Activated CD4-positive, alpha-beta T cell treated with anti-CD3 and anti-CD28 coated beads, Interleukin-2, Interleukin-4, amounts not matched to agents 100 ng/mL and 50 ng/mL, durations not matched to agents 16 hours and 8 hours (primary cell): ENCODE data around the gene ARHGAP44.

Experiments
- DNase-seq: peaks from one replicate; pipeline ENCODE4 v3.0.0-alpha.2; 2020; ENCODE audit warnings: low spot score

Gene ARHGAP44

DNA sequence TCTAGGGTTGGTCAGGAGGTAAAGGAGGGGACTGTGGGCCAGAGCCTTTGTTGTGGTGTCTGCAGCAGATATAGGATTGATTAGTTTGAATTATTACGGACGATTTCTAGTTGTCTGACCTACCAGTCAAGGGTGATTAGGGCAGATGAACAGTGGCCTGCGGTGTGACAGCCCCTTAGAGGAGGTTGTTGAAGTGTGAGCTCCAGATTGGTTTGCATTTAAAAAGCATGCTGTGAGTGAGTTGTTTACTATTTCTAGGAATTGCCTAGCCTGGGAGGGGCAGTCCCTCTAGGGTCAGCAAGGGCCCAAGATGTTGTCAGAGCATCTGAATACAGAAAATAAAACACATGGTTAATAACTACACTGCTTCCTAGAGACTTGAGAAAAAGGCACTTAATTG lies 108.8 kb downstream of the ARHGAP44 start:
- DNase-seq, result no peak

DNA sequence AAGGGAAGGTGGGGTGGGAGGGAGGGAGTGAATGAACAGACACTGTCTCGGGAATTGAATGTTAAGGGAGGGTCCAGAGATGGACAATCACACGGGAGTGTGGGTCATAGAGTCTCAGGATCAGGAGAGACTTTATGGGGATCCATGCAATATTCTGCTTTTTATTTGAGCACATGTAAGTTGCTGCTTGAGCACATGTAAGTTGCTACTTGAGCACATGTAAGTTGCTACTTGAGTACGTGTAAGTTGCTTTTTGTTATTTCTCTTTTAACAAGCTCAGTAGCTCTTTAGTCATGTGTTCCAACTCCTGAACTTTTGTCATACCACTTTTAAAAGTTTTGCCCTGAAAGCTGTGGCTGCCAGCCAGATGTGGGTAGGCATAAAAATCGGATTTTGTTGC lies 110.3 kb downstream of the ARHGAP44 start:
- no peak for DNase-seq

DNA sequence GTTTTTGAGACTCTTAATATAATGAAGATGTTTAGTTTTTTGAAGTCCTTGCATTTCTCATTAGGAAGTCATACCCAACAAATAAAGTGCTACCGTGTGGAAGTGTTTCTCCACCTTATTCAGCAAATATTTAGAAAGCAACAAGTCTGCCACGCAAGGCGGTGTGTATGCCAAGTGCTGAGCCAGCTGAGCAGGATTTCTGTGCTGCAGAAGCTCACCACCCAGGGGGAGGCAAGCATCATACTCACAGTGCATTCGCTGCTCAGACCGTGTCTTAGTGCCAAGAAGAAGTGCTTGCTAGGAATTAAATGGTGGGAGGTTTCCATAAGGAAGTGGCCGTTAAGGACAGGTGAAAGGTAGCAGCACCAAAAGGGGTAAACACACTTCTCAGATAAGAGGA lies 111.2 kb downstream of the ARHGAP44 start:
- no peak for DNase-seq

DNA sequence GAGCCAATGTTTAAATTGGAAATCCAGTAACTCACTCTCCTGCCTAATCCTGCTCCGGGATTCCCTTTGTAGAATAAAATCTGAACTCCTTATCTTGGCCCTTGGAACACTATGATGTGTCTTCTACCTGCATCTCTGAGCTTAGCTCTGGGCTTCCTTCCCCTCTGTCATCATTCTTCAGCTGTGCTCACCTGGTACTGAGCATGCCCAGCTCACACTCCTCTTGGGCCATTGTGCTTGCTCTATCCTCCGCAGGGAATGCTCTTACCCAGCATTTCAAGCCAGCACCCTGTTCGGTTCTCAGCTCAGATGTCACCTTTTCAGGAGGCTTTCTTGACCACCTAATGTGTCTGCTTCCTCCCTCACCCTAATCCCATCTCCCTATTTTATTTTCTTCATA lies 112.7 kb downstream of the ARHGAP44 start:
- no peak for DNase-seq

DNA sequence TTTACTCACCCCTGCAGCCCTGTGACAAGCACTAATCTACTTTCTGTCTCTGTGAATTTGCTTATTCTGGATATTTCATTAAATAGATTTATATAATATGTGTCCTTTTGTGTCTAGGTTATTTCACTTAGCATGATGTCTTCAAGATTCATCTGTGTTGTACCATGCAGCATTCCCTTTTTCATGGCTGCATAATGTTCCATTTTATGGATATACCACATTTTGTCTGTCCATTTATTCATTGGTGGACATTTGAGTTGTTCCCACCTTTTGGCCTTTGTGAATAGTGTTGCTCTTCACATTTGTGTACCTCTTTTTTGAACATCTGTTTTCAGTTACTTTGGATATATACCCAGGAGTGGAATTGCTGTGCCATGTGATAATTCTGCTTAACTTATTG lies 118.2 kb downstream of the ARHGAP44 start:
- no peak for DNase-seq

DNA sequence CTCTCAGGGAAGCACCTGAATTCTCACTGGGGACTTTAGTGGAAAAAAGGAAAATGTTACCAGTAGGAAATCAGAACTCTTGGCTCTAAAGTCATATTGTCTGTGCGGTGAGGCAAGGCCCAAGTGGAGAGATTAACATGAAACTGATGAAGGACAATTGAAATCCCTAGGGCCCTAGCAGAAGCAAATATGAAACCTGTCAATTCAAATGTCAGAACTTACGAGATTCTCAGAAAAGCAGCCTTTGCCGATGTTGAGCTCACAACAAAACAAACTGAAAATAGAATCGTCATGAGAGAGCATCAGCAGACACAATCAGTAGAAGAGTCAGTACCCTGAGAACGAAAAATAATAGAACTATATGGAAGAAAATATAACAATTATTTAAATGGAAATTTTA lies 119.7 kb downstream of the ARHGAP44 start:
- no peak for DNase-seq

DNA sequence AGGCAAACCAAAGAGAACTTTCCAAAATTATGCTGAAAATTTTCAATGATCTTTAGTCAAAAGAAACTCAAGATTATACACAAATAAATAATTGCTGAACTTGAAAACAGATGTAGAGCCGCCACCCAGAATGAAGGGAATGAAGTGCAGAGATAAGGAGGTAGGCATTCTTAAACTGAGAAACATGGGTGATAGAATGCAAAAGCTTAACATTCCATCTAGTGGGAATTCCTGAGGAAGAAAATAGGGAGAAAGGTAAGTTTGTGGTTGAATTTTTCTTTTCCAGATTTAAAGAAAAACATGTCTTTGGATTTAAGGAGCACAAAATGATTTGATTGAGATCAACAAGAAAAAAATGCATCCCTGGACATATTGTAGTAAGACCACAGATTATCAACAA lies 120.2 kb downstream of the ARHGAP44 start:
- DNase-seq, result no peak

DNA sequence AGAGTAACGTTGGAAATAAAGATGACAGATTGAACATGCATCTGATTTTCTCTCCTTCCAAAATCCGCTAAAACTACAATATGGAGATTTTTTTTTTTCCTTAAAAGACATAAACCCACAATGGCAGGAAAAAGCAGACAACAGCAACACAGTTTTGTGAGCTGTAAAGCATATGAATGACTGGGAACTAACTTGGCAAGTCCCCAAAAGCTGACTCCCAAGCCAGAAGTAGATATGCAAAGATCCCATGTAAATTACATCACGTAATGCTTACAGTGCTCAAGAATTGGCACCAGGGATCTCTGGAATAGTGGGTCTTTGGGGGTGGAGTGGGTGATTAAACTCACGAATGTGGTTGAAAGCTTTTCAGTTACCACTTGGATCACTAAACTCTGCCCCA lies 121.9 kb downstream of the ARHGAP44 start:
- DNase-seq, result no peak

DNA sequence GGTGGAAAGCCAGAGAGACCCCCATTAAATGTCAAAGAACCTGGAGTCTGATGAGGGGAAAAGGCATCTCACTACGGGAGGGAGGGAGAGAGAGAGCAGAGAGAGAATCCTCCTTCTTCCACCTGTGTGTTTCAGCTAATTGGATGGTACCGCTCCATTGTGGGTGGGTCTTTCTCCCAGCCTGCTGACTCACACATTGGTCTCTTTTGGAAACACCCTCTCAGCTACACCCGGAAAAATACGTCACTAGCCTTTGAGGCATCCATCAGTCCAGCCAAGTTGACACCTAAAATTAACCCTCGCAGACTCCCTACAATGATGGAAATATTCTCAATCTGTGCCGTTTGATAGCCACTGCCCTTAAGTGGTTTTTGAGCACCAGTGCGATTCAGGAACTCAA lies 128.1 kb downstream of the ARHGAP44 start:
- no peak for DNase-seq

DNA sequence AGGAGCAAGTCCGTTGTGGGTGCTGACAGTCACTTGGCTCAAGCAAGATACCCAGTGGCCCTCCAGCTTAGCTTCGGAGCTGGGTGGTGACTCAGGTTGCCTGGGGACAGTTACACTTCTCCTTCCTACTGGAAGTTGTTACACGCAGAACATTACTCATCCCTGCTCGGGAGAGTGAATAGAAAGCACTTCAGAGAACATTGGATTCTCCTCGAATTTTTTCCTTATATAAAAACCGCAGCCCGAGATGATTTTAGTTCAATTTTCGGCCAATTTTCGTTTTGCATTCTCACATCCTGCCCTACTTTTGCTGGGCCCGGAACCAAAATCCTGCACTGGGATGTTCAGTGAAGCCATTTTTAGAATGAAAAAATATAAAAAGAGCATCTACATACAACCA lies 128.8 kb downstream of the ARHGAP44 start:
- DNase-seq, result no peak

DNA sequence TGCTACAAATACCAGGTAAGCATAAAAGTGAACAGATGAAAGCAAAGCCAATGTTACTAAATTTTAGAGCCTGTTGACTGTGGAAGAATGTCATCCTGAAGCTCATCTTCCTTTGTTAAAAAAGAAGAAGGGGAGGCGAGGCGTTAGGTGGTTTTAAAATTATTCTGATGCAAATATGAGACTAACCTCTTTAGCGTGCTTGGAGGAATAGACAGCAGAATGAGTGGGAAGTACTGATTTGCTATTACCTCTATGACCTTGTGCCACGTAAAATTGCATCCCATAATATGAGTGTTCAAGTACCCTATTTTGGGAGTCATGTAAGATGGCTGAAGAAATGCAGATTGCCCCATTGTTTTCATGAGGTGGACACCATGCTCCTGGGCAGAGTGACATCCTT lies 132.8 kb downstream of the ARHGAP44 start:
- no peak for DNase-seq

DNA sequence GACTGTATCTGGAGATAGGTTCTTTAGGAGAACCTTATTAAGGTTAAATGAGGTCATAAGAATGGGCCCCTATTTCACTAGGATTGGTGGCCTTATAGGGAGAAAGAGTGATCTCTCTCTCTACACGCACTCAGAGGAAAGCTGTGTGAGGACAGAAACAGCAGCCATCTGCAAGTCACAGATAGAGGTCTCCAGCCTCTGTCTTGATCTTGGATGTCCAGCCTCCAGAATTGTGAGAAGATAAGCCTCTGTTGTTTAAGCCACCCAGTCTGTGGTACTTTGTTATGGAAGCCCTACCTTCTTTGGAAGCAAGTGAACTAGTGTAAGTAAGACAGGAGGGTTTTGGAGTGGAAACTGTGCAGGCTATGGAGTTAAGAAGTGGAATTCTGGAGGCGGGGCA lies 135.3 kb downstream of the ARHGAP44 start:
- no peak for DNase-seq

DNA sequence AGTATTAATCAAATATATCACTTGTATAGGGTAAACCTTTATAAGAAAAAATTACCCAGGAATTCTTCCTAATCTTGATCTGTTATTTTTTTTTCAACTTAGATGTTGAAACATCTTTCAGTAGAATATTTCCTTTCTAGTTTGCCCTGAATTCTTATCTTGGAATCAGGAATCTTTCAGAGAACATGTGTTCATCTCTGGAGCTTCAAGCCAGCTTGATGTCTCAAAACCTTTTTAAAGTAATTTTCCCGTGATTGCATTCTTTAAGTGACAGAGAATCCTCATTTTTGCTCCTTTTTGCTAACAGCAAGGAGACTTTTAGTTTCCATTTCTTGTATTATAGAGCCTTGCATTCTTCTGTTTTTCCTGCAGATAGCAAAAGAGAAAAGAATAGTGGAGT lies 137.7 kb downstream of the ARHGAP44 start:
- no peak for DNase-seq

DNA sequence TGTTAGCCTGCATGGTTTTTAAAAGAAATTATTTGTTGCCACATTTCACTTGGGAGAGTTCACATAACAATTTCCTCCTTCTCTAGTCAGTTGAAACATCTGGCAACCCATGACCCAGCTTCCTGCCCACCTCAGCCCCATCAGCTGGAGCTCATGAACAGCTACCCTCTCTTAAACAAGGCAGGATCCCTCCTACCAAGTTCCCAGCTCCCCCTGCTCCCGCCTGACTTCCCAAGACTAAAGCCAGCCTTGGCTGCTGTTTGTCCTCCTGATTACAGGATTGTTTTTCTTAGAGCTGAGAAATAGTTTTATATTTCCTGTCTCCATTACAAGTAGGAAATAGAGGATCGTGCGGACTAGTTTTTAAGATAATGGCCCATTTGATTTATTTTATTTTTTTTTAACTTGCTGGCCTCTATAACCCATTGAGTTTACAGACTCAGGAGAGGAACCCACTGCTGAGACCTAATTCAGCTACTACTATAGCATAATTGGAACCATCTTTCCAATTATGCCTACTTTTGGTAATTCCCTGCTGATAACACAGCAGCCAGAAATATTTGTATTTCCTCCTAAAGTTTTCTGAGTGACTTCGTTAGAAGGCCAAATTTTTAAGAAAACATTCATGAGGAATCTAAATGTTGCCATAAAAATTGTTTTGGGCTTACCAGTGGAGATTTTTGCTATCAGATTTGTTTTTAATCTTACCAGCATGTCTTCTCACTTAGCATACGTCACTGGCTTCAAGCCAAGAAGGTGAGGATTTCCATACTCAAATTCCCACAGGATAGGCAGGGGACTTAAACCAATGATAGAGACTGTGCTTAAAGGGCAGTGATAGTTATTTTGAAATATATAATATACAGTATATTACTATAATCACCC lies 138.5 kb downstream of the ARHGAP44 start:
- no peak for DNase-seq

DNA sequence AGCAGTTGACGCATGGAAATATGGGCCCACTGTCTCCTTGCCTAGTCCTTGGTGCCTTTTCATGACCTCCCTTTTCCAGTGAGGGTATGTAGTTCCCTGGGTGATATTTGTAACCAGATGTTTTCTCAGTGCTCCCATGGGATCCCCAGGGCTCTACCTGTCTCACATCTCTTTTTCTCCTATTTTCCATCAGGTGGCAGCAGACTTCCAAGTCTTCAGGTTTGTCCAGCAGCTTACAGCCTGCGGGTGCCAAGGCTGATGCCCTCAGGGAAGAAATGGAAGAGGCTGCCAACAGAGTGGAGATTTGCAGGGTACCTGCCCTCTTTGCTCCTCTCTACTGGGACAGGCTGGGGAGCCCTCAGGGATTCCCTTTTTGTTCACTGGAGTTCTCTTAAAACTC lies 139.4 kb downstream of the ARHGAP44 start:
- DNase-seq, result no peak

DNA sequence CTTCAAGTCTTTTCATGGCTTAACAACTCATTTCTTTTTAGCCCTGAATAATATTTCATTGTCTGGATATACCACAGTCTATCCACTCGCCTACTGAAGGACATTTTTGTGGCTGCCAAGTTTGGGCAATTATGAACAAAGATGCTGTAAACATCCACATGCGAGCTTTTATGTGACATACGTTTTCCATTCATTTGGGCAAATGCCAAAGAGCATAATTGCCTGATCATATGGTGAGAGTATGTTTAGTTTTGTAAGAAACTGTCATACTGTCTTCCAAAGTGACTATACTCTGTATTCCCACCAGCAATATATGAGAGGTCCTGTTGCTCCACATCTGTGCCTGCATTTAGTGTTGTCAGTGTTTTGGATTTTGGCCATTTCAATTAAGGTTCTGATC lies 147.2 kb downstream of the ARHGAP44 start:
- no peak for DNase-seq

DNA sequence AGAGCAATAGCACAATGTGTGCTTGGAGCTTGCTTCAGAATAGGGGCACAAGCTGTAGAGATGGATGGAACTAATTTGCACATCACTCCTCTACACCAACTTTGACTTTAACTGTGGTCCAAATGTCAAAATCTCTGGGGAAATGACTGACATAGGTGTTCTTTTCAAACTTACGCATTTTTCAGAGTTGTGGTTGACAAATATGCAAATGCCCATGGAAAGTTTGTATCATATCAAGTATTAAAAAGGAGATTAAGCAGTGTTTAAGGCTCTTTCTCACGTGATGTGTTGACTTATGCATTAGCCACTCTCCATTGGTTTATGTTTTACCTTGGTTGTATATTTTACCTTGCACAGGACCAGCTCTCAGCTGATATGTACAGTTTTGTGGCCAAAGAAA lies 151.4 kb downstream of the ARHGAP44 start:
- no peak for DNase-seq

DNA sequence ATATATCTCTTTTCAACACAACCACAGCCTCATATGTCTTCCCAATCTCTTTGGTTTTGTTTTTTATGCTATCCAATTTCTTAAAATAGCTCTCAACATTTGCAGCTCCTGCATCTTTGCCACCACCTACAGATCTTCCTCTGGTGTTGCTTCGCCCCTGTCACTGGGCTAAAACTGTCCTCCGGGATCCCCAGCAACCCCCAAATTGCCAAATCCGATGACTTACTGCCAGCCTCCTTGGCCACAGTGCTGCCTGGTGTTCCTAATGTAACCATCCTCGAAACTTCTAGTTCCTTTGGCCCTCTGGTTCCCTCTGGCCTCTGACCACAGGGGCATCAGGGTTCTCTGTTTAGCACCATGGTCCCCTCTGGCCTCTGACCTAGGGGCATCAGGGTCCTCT lies 157.7 kb downstream of the ARHGAP44 start:
- DNase-seq, result no peak

DNA sequence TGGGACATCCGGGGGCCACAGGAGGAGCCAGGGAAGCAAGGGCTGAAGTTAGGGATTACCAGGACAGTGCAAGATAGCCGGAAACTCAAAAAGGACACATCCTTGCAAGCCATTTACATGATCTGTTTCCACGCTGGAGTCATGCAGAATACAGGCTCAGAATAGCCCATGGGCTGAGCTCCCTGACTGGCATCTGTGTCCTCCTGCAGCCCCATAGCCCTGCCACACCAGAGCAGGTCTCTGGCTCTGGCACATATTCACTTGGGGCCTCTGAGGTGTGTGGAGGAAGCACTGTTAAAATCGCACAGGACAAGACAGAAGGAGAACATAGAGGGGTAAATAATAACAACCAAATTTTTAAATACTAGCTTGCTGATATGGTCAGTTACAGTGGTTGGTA lies 162.7 kb downstream of the ARHGAP44 start:
- DNase-seq, result no peak

DNA sequence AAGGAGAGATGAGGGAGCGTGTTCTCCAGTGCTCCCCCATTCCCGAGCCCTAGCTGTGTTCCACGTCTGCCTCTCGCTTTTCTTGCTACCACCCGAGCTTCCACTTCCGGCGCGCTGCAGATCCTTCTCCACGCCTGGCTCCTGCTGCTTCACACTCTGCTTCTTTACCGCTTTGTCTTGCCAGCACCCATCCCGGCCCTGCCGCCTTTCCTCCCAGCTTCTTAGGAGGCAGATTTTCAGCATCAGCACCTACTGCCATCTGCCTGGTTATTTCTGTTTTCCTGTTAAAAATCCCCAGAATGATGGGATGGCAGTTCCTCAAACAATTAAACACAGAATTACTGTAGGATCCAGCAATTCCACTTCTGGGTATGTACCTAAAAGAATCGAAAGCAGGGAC lies 163.9 kb downstream of the ARHGAP44 start:
- no peak for DNase-seq

DNA sequence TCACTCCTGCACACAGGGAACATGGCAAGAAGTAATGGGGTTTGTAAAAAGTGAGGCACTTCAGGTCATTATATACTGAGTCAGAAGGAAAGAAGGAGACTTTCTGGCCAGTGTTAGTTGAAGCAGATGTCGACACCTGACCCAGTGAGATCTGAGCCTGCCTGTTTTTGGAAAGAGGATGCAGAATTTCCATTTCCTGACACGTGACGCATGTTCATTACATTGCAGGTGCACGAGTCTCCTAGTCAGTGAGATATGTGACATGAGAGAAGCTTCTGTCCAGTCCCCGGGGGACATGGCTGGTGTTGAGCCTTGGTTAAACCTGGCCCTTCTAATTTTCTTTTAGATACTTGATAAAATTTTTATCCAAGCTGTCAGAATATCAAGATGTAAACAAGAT lies 166.2 kb downstream of the ARHGAP44 start:
- no peak for DNase-seq

DNA sequence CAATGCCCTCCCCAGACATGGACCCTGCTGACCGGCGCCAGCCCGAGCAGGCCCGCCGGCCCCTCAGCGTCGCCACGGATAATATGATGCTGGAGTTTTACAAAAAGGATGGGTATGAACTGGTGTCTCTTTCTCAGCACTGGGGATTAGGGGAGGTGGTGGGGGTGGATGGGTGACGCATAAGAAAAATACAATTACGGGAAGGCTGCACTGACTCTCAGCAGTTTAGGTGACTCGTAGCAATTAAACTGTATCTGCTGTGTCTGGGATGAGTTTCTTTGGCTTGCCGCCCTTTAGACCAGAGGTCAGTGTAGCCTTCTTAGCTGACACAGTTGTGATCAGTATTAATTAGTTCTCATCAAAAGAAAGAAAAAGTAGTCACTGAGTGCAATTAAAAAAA lies 169.5 kb downstream of the ARHGAP44 start:
- no peak for DNase-seq

DNA sequence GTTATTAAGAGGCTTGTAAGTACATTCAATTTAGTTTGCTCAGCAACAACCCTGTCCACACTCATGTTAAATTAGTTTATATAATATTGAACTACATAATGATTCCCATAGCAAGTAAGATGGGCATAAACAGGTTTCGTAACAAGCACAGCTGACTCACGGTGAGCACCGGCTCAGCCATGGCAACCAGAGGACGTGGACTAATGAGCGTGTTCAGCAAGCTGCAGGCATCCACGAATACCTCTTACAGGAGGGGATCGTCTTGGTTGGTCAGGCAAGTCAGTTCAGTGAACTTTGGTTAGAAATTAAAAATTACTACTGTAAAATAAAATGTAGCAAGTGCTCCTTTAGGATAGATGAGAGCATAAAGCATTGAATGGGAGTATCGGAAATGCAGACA lies 170.1 kb downstream of the ARHGAP44 start:
- DNase-seq, result no peak

DNA sequence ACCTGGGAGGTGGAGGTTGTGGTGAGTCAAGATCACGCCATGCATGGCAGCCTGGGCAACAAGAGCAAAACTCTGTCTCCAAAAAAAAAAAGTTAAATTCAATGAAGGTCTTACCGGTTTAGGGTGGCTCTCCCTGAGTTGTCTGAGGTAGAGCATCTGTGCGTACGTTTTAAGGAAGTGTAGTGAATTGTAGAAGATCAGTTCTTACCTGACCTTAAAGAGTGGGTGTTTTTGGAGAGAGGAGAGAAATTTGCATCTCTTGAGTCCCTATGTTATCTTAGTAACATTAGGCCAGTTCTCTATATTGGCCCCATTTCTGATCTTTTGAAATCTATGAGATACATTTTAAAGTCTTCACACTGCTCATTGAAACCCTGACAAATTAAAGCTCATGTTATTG lies 172.4 kb downstream of the ARHGAP44 start:
- DNase-seq, result no peak
